Fibroblast of the conjunctiva (primary cell): ENCODE data around the gene ADAM12.
"Not testable (repeated sequence)": the region's sequence is repeated elsewhere in the genome, so short reads cannot be mapped to it uniquely, and the experiment has no call there.

Source experiments
- DNase-seq: peaks from one replicate; pipeline ENCODE4 v3.0.0-alpha.2; 2010; ENCODE audit warnings: low read depth

ADAM12 gene

DNA sequence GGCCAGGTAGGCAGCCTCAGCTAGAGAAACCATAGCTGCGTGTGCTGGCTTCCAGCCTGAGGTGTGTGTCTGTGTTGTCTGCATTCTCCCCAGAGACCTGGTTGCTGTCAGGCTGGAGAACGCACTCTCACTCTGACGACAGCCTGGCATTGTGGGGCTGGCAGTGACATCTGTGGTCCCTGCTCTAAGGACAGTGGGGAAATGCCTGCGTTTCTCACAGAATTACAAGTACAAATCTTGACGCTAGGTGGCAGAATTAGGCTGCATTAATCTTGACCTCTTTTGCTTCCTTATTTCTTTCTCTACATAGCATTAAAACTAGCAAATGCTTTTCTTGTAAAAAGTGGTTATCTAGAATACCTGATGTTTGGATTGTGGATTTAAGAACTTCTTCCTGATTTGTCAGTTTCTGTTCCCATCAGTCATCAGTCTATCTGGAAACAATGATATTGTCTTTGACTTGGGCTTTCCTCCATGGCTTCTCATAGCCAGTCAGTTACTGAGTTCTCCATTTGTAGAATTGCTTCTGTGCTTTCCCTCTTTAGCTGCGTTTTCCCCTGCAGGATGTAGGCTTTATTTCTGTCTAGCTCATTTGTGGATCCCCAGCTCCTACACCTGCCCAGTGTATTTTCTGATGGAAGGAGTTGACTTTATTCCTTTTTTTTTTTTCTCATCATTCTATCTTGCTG is 405.9 kb downstream of the ADAM12 start:
- peak; percentile 57 for DNase-seq

DNA sequence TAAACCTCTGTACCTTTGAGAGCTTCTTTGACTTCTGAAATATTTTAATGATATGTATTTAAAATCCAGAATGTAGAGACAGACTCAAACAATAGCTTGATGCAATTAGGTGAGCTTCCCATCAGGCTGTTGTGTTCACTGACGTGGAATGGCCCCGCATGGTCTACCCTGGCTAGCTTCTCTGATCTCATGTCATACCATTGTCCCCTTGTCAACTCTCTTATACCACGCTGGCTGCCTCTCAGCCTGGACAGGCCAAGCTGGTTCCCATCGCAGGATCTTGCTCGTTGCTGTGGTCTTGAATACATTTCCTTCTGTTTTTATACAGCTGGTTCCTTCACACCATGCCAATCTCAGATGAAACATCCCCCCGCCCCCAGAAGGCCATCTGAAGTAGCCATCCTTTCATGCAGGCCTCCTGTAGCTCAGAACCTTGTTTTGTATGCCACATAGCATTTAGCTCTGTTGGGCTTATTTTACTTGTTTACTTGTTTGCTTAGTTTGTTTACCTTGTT is 407.7 kb downstream of the ADAM12 start:
- no peak for DNase-seq

DNA sequence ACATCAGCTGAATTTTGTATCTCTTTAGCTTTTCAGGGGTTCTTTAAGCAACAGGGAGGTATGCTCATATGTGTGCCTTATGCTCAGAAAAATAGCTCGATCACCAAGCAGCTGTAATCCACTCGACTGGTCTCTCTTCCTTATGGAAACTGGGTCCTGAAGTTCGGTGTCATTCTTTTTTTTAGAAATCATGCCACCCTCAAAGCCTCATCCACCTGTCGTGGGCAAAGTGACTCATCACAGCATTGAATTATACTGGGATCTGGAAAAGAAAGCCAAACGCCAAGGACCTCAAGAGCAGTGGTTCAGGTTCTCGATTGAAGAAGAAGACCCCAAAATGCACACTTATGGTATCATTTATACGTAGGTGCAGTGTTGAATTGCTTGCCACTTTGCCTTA is 408.3 kb downstream of the ADAM12 start:
- no peak for DNase-seq

DNA sequence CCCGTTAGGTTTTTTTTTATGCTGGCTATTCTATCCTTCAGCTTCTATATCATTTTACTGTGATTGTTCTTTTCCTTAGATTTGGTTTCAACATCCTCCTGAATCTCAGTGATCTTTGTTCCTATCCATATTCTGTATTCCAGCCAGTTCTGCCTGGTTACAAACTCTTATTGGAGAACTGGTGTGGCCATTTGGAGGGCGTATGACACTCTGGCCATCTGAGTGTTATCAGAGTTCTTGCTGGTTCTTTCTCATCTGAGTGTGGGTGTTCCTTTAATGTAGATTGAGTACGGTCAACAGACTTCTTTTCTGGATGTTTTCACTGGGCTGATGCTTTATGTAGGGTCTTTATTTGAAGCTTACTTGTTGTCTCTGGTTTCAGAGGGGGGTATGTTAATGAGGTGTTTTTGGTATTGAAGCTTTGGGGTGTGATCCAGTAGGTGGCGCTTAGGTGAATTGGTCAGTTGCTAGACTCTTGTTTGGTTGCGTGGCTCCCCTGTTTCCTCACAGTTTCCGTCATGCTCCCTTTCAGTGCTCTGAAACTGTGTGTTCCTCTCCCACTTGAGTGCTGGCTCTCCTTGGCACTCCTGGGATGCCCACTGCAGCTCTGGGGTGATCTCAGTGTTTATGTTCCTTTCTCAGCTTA is 411.2 kb downstream of the ADAM12 start:
- no peak for DNase-seq

DNA sequence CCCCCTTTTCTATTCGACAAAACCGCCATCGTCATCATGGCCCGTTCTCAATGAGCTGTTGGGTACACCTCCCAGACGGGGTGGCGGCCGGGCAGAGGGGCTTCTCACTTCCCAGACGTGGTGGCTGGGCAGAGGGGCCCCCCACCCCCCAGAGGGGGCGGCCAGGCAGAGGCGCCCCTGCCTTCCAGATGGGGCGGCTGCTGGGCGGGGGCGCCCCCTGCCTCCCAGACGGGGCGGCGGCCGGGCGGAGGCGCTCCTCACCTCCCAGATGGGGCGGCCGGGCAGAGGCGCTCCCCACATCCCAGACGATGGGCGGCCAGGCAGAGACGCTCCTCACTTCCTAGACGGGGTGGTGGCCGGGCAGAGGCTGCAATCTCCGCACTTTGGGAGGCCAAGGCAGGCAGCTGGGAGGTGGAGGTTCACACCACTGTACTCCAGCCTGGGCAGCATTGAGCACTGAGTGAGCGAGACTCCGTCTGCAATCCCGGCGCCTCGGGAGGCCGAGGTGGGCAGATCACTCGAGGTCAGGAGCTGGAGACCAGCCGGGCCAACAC is 418.1 kb downstream of the ADAM12 start:
- DNase-seq = not testable (repeated sequence)

DNA sequence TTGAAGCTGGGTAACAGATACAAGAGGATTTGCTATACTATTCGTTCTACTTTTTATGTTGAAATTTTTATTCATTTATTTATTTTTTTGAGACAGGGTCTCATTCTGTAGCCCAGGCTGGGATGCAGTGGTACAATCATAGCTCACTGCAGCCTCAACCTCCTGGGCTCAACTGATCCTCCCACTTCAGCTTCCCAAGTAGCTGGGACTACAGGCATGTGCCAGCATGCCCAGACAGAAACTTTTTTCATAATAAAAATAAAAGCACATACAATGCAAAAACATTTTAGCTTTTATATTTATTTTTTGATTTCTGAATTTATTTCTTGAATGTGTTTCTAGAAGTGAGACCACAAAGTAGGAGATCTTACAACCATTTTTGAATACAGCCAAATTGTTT is 420.7 kb downstream of the ADAM12 start:
- no peak for DNase-seq

DNA sequence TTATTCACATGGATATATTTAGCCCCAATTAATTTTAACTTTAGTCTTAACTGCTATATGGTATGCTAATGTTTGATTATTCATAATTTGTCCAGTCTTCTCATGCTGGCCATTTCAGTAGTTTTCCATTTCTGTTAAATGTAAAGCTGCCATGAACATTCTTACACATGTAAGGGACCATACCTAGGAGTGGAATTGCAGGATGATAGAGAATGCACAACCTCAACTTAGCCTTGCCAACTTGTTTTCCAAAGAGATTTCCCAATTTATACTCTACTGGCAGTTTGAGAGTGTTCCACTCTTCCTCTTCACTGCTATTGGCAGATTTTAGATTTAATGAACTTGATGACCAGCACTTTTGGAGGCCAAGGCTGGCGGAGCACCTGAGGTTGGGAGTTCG is 423.7 kb downstream of the ADAM12 start:
- no peak for DNase-seq
